ENCODE results near the gene PPL. TPM values are rescaled to one million over a fixed set of nuclear protein-coding genes. Genes with fewer than 3 reads are reported as not detected.
A peak's percentile ranks its signal among the peaks of the same experiment; 100 is the strongest.

PPL gene
- 28.8 and 29.5 TPM in 2 replicates for total RNA-seq (2021; fragmentation: NEBNext Ultra II Directional; extraction: Animal tissue kit (Norgen Biotek cat#: 25700))
- 11.3 and 15.8 TPM in 2 replicates for polyA plus RNA-seq (2011; rRNA removed)
- 13.7 TPM for polyA plus RNA-seq (2011; cell fraction: cytosol; rRNA removed)
- 46.9 TPM for polyA plus RNA-seq (2011; cell fraction: nucleus; rRNA removed)
- 16.5 to 27.4 TPM (median 22.8 TPM) in 4 replicates for polyA plus RNA-seq (2012, experiment 1 of 2)
- 5.2 TPM for polyA plus RNA-seq (2012, experiment 2 of 2)
- polyA plus RNA-seq (2013, experiment 1 of 2) = 16.4 TPM
- 15.4 TPM for polyA plus RNA-seq (2013, experiment 2 of 2)
- polyA minus RNA-seq (2011; rRNA and poly(A)+ RNA removed) = 21.5 and 22.3 TPM in 2 replicates
- polyA minus RNA-seq (2011; cell fraction: cytosol; rRNA and poly(A)+ RNA removed) = 15.9 TPM
- polyA minus RNA-seq (2011; cell fraction: nucleus; rRNA and poly(A)+ RNA removed) = 21.8 TPM
- long read RNA-seq, experiment 1, partial matches to known transcripts = 0 of 14 reads
- long read RNA-seq, experiment 1, other reads (novel, unspliced or antisense) = 14 of 14 reads
- long read RNA-seq, experiment 2, partial matches to known transcripts = 0 of 1 reads
- long read RNA-seq, experiment 2, other reads (novel, unspliced or antisense) = 1 of 1 reads

DNA sequence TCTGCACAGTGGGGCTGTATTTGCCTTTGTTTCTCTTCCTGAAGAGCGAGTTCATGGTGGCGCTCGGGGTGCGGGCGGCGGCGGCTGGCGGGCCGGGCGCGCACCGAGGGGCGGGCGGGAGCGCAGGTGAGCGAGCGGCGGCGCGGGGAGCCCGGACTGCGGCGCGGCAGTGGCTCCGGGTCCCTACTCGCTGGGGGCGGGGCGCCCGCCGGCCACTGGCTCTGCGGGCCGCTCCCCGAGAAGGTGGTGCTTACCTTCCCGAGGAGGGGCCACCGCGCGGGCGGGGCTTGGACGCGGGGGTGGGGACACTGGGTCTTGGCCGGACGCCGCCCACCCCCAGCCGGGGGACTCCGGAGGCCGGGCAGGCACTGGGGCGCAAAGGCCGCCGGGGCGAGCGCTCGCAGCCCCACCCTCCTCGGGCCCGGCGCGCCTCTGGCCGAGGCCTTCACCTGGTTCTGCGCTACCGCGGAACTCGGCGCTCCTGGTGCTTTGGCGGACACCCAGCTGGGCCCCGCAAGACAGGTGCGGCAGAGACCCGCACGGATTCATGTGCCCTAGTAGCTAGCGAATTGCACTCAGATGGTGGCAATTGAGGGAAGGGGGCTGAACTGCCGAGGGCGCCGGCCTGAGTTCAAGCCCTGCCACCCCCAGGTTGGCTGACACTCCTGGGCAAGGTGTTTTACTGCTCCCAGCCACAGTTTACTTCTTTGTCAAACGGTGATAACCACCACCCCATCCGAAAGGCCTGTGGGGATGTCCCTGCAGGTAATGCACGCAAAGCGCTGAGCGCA is at the start of gene PPL:
Gene PPL, minus strand, starts transcription at position 158 of the 791 bp plus-strand sequence. Its CDS starts 103 bp downstream, at position 55.
- H3K79me2 ChIP-seq (ENCODE audit: control insufficient read depth in 1 of 2, insufficient read depth in 2 of 2, low read length in 2 of 2) = peaks cover 0 to 11% of the 10 kb centered on the region in 2 experiments; a peak in 1 of 4 replicates
- peak within 1 kb of the TSS; percentile 67 to 100 (median 96) for H3K4me3 ChIP-seq (ENCODE audit: extremely low read depth in 1 of 4, insufficient read depth in 2 of 4, low read depth in 3 of 4, low read length in 4 of 4)
- H3K36me3 ChIP-seq (ENCODE audit: control insufficient read depth in 2 of 4, insufficient read depth in 4 of 4, low read length in 3 of 4) = no peaks in the 10 kb centered on the region
- DNase-seq (ENCODE audit: low read depth in 1 of 2, low spot score in 2 of 2) = peak in 1 of 2 experiments; percentile 98
- H3K4me2 ChIP-seq (ENCODE audit: insufficient read depth in 1 of 2, low read depth in 2 of 2, low read length in 2 of 2) = peak within 1 kb of the TSS; percentile 67 to 90
- peak within 1 kb of the TSS in 2 of 4 experiments; percentile 34 to 53; a peak in 3 of 7 replicates for H3K9ac ChIP-seq (replicated peaks in 1 of 4; ENCODE audit: extremely low read depth in 1 of 4, low read depth in 3 of 4, low read length in 3 of 4)
- no peak within 1 kb of the TSS for H2BK120ac ChIP-seq (replicated peaks; ENCODE audit: low read depth, low read length)
- H3K56ac ChIP-seq (replicated peaks; ENCODE audit: insufficient read length, low read depth, low read length) = peak within 1 kb of the TSS; percentile 17
- H3K27me3 ChIP-seq (replicated peaks in 1 of 4; ENCODE audit: control insufficient read depth in 3 of 4, extremely low read depth in 1 of 4, insufficient read depth in 3 of 4, low read length in 3 of 4) = no peaks in the 10 kb centered on the region
- ChIA-PET POLR2A (ENCODE audit: partially characterized antibody) (interaction anchor here (1.0 to 3.7 kb wide), 8 partner anchors 11 to 243 kb away, joined by 3 to 18 read pairs (median 9); partner anchors contain the start of genes GLYR1, SEC14L5 and UBN1), CTCF (ENCODE audit: partially characterized antibody) (interaction anchor here (0.7 to 2.0 kb wide), 12 partner anchors 9 to 74 kb away, joined by 3 to 20 read pairs (median 4); no protein-coding TSS in a partner anchor)
- H2BK15ac ChIP-seq (ENCODE audit: low read length) = peak within 1 kb of the TSS; percentile 12; the same call in 1 of the 2 replicates
- H3K4me1 ChIP-seq (replicated peaks in 1 of 4; ENCODE audit: control insufficient read depth in 3 of 4, insufficient read depth in 4 of 4, low read length in 3 of 4) = peaks cover 0 to 20% (median 11%) of the 10 kb centered on the region in 4 experiments; a peak in 4 of 7 replicates
- peak within 1 kb of the TSS; percentile 13; the same call in 1 of the 2 replicates for H3K27ac ChIP-seq (ENCODE audit: low read depth, low read length)
- H3K14ac ChIP-seq (ENCODE audit: insufficient read length) = no peak within 1 kb of the TSS
- H2AK5ac ChIP-seq (ENCODE audit: low read depth, low read length) = no peak within 1 kb of the TSS
- peaks cover 0 to 14% of the 10 kb centered on the region in 2 experiments for H4K20me1 ChIP-seq (replicated peaks in 1 of 2; ENCODE audit: control insufficient read depth in 1 of 2, insufficient read depth in 2 of 2, low read length in 2 of 2)
- WGBS, 2 experiments (ENCODE audit: extremely low coverage in 1 of 2, insufficient coverage in 1 of 2, insufficient read length in 1 of 2, insufficient replicate concordance in 2 of 2, low coverage in 1 of 2, low lambda C conversion rate in 2 of 2, missing lambda C conversion rate in 1 of 2) = 19% methylated on average over 27 of the region's 76 CpGs; no CpG with 5 or more reads in 1 of the 2 experiments
- peaks cover 3% of the 10 kb centered on the region; the same call in 1 of the 2 replicates for H3K23me2 ChIP-seq (ENCODE audit: low read depth, low read length)
- peak within 1 kb of the TSS; percentile 93; the same call in 1 of the 2 replicates for H2AFZ ChIP-seq (ENCODE audit: low read length)
- H4K8ac ChIP-seq (ENCODE audit: extremely low read depth, insufficient read depth, low read length) = peak within 1 kb of the TSS; percentile 93
- H2BK20ac ChIP-seq (ENCODE audit: low read length) = peak within 1 kb of the TSS; percentile 48; the same call in 1 of the 2 replicates
- no peak within 1 kb of the TSS for H3K23ac ChIP-seq (ENCODE audit: insufficient read length)
- no peak for FAIRE-seq
- H3K79me1 ChIP-seq (ENCODE audit: low read depth, low read length) = peaks cover 2% of the 10 kb centered on the region; the same call in 1 of the 2 replicates
- peak within 1 kb of the TSS; percentile 87 for H3K18ac ChIP-seq (ENCODE audit: extremely low read depth, low read length)
- H3K9me3 ChIP-seq (ENCODE audit: insufficient read depth in 2 of 2, low read depth in 1 of 2, low read length in 1 of 2) = no peaks in the 10 kb centered on the region
- H4K91ac ChIP-seq (replicated peaks; ENCODE audit: insufficient read length, low read length) = no peak within 1 kb of the TSS
- H4K5ac ChIP-seq (ENCODE audit: insufficient read length, low read depth, low read length) = peak within 1 kb of the TSS; percentile 36
- peak within 1 kb of the TSS; percentile 44 for H3K4ac ChIP-seq (replicated peaks; ENCODE audit: insufficient read length, low read depth, low read length)
- peak within 1 kb of the TSS; percentile 53; the same call in 1 of the 2 replicates for H2BK12ac ChIP-seq (ENCODE audit: low read depth, low read length)
- peak within 1 kb of the TSS; percentile 52; the same call in 1 of the 2 replicates for H2BK5ac ChIP-seq (ENCODE audit: low read depth, low read length)
- TF ChIP-seq RXRA (IDR thresholded peaks at IDR 0.05; ENCODE audit: insufficient read depth, low read depth, low read length) (no peak), EGR1 (IDR thresholded peaks at IDR 0.05; ENCODE audit: borderline replicate concordance, low read depth, low read length) (peak; percentile 58; the same call in 1 of the 2 replicates), TAF7 (optimal IDR thresholded peaks at IDR 0.05; ENCODE audit: borderline replicate concordance, low read depth, low read length) (peak; percentile 20), CEBPB (IDR thresholded peaks at IDR 0.05; ENCODE audit: low read depth, low read length) (no peak), CREB1 (IDR thresholded peaks at IDR 0.05) (no peak), BRCA1 (IDR thresholded peaks at IDR 0.05; ENCODE audit: low read depth, low read length) (no peak)

All from H1 (cell line).